GM13976 (cell line): Measurements from ENCODE around the gene MIOX.

Source experiments
- DNase-seq: peaks from one replicate; pipeline ENCODE4 v3.0.0; 2012; ENCODE audit warnings: low spot score
- CTCF ChIP-seq: IDR thresholded peaks from 2 replicates; pipeline ENCODE4 v1.5.1; 2012; ENCODE audit warnings: borderline replicate concordance, mild to moderate bottlenecking; ENCODE audit not compliant: insufficient read depth; ENCODE audit errors: extremely low read depth, missing control alignments, control extremely low read depth
- in situ Hi-C: fragments of 300-500 bp; cut with MboI; formaldehyde crosslinking; loops from one replicate; pipeline ENCODE4 v1.12.0; 2022; ENCODE audit warnings: low sequenced_read_pairs, mixed read lengths, inconsistent platforms; ENCODE audit not compliant: unreplicated experiment

MIOX gene

GRCh38 chr22:50467773-50468440, 18.8 kb upstream of the MIOX start:
- DNase-seq: no peak
- in situ Hi-C loops: no loop called here
- TF ChIP-seq CTCF: no peak

- TF ChIP-seq CTCF: no peak
- DNase-seq: no peak
- in situ Hi-C loops: no loop called here
These were observed 18.0 kb upstream of the MIOX start for GRCh38 chr22:50468626-50469025.

GRCh38 chr22:50469377-50470305, 17.0 kb upstream of the MIOX start:
- DNase-seq: peak; percentile 94
- in situ Hi-C loops: no loop called here
- TF ChIP-seq CTCF: no peak

- no peak for DNase-seq
- TF ChIP-seq CTCF: no peak
- in situ Hi-C loops: no loop called here
These were observed 16.2 kb upstream of the MIOX start for GRCh38 chr22:50470491-50470890.

GRCh38 chr22:50471197-50471847, 15.3 kb upstream of the MIOX start:
- in situ Hi-C loops: no loop called here
- no peak for DNase-seq
- TF ChIP-seq CTCF: no peak

- DNase-seq: no peak
- in situ Hi-C loops: no loop called here
- no peak for TF ChIP-seq CTCF
These were observed 14.7 kb upstream of the MIOX start for GRCh38 chr22:50471962-50472361.
